Right lobe of liver (tissue), 6 donors: Measurements from ENCODE around the gene PLXNB3. TPM values are rescaled to one million over a fixed set of nuclear protein-coding genes. Genes with fewer than 3 reads are reported as not detected.
A peak's percentile ranks its signal among the peaks of the same experiment; 100 is the strongest.

ENCODE experiments used
- ATAC-seq, 4 donors: fragments of 200-7000 bp; cut with Tn5 transposase; one replicate each; pipeline ENCODE4 v1.9.1; 2020; ENCODE audit warnings: mild to moderate bottlenecking in 4 of 4, moderate library complexity in 4 of 4
- DNase-seq, 3 donors: peaks; one replicate each; pipeline ENCODE4 v3.0.0-alpha.2; 2020
- H3K27ac ChIP-seq, 3 donors: fragments of 200-600 bp; one replicate each; pipeline ENCODE4 v1.8.0; 2022
- H3K27me3 ChIP-seq, 2 donors: fragments of 200-600 bp; one replicate each; pipeline ENCODE4 v1.8.0; 2022
- H3K36me3 ChIP-seq, 4 donors: fragments of 200-600 bp; sonication (generic) in 1 of 4; one replicate each; pipeline versions ENCODE4 v1.5.1 to v1.8.0; 2017 to 2022; ENCODE audit warnings: control low read depth in 1 of 4
- H3K4me1 ChIP-seq, 4 donors: fragments of 200-600 bp; sonication (generic) in 1 of 4; one replicate each; pipeline versions ENCODE4 v1.5.1 to v1.8.0; 2017 to 2022; ENCODE audit warnings: control low read depth in 1 of 4
- H3K4me3 ChIP-seq, 3 donors: fragments of 200-600 bp; one replicate each; pipeline ENCODE4 v1.8.0; 2022
- H3K9me3 ChIP-seq, 4 donors: fragments of 200-600 bp; sonication (generic) in 1 of 4; one replicate each; pipeline versions ENCODE4 v1.5.1 to v1.8.0; 2017 to 2022; ENCODE audit warnings: control low read depth in 1 of 4
- POLR2A ChIP-seq: fragments of 450-650 bp; IDR thresholded peaks from one replicate; pipeline ENCODE4 v1.6.1; 2017; ENCODE audit warnings: antibody characterized with exemption, mild to moderate bottlenecking
- WGBS: methylation state at CpG from one replicate; pipeline ENCODE4 v1.1.6; 2018; ENCODE audit warnings: low coverage, low lambda C conversion rate; ENCODE audit not compliant: insufficient coverage; ENCODE audit errors: missing lambda C conversion rate; 5-methylcytosine and 5-hydroxymethylcytosine counted together
- intact Hi-C, 2 donors: fragments of 100-400 bp; cut with DNase I; formaldehyde crosslinking; loops; one replicate each; pipeline versions ENCODE4 v1.11.2 to v1.14.1; 2022
- total RNA-seq, 6 experiments: library from RNA; depleted of rRNA in 2 of 6; stranded (reverse); fragments of >200 nt in 2 of 6; fragmentation: NEBNext Ultra II Directional in 3 of 6; extraction: Animal tissue kit (Norgen Biotek cat#: 25700) in 3 of 6; gene quantifications; one replicate each; pipeline versions ENCODE4 v1.1.0 to v1.2.4, GENCODE V29; 2016 to 2023
- TF ChIP-seq, protein P1 (sequence below), 4 donors: fragments of 200-600 bp in 3 of 4; fragments of 450-650 bp in 1 of 4; IDR thresholded peaks; one replicate each; pipeline versions ENCODE4 v1.5.1 to v1.8.0; 2016 to 2022; ENCODE audit warnings: antibody characterized with exemption in 4 of 4, mild to moderate bottlenecking in 2 of 4
- donor health status: DM: no; HTN: yes; CAD: no.
- donor health status: DM: no; HTN: no; CAD: no.
- donor health status: DM: no; HTN: no; CAD: no.
- donor health status: DM: no; HTN: yes; CAD: no.
- donor health status: DM: no; HTN: yes; CAD: no.

The PLXNB3 gene
- total RNA-seq, 6 experiments from 2014 or later, result 0.55 to 1.7 (median 0.94) TPM

DNA sequence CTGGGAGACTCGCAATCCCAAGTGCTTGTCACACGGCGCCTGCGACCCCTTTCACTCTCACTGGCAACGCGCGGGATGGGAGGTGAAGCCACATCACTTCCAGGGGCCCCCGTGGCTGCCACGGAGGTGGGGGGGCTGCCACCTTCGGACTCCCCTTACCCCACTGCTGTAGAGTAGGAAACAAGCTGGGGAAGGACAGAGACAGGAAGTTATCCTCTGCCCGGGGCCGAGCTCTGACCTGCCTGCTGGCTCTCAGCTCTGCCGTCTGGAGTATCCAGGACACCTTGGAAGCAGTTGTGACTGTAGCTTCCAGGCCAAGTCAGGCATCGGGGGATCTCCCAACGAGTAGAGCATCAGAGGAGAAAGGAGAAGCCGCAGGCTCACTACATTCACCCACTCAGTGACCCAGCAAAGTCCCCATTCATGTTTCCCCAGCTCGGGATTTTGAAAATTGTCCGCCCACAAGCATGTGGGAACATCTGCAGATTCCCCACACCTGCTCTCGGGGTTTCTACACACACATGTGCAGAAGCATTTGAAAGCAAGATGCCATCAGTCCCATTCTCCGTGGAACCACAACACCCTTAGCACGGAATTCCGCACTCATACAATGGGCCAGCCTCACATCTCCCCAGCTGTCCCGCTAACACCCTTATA lies 55.5 kb downstream of the PLXNB3 start:
- H3K27me3 ChIP-seq, result peaks cover 0 to 10% of the 10 kb centered on the region in 2 donors
- no peak overlapping the region for H3K27ac ChIP-seq
- ATAC-seq (peak in 1 of 4 donors; percentile 10), DNase-seq (no peak)
- 68% methylated on average over 5 of the region's 23 CpGs for whole genome bisulfite sequencing
- no peaks in the 10 kb centered on the region for H3K36me3 ChIP-seq
- no peaks in the 10 kb centered on the region for H3K9me3 ChIP-seq
- no peaks in the 10 kb centered on the region for H3K4me1 ChIP-seq
- peak overlapping the region in 2 of 3 donors; percentile 21 to 29 for H3K4me3 ChIP-seq
- TF ChIP-seq, protein P1, sequence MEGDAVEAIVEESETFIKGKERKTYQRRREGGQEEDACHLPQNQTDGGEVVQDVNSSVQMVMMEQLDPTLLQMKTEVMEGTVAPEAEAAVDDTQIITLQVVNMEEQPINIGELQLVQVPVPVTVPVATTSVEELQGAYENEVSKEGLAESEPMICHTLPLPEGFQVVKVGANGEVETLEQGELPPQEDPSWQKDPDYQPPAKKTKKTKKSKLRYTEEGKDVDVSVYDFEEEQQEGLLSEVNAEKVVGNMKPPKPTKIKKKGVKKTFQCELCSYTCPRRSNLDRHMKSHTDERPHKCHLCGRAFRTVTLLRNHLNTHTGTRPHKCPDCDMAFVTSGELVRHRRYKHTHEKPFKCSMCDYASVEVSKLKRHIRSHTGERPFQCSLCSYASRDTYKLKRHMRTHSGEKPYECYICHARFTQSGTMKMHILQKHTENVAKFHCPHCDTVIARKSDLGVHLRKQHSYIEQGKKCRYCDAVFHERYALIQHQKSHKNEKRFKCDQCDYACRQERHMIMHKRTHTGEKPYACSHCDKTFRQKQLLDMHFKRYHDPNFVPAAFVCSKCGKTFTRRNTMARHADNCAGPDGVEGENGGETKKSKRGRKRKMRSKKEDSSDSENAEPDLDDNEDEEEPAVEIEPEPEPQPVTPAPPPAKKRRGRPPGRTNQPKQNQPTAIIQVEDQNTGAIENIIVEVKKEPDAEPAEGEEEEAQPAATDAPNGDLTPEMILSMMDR (IDR thresholded peaks at IDR 0.05), result no peak
- no peak for TF ChIP-seq POLR2A
- intact Hi-C loops, result no loop called here

DNA sequence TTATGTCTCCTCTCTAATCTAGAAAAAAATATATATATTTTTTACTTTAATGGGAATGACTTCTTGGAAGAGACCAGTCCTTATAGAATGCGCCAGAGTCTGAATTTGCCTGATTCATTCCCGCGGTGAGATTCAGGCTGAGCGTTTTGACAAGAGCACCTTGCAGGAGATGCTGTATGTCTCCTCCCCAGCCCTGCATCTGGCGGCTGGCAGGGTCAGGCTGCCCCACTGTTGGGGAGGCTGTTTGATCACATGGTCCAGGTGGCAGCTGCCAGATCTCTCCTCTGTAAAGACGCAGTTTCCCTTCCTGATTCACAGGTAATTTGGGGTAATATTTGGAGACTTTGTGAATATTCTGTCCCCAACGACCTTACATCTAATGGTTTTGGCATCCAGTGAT lies 56.6 kb downstream of the PLXNB3 start:
- H3K9me3 ChIP-seq, result no peaks in the 10 kb centered on the region
- 30% methylated on average over 4 of the region's 7 CpGs for WGBS
- DNase-seq (no peak), ATAC-seq (no peak)
- H3K36me3 ChIP-seq, result no peaks in the 10 kb centered on the region
- H3K4me3 ChIP-seq, result no peak overlapping the region
- no peak overlapping the region for H3K27ac ChIP-seq
- intact Hi-C loops, result no loop called here
- TF ChIP-seq, protein P1 (IDR thresholded peaks at IDR 0.05), result no peak
- TF ChIP-seq POLR2A, result no peak
- H3K27me3 ChIP-seq, result peaks cover 0 to 14% of the 10 kb centered on the region in 2 donors
- H3K4me1 ChIP-seq, result no peaks in the 10 kb centered on the region

DNA sequence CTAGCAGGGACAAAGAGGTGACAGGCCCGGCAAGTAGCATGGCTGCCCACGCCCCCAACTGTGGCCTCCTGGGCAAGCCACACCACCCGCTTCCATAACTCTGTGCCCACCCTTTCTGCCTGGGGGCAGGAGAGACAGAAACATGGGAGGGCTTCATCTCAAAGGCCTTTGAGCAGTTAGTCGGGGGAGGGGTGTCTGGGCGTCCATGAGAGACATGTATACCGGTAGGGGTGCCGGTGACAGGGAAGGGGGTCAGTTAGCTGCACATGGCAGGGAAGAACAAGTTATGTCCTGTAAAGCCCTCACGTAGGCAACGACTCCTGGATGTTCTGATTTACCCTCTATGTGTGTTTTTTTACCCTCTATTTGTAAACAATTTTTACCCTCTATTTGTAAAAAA lies 57.0 kb downstream of the PLXNB3 start:
- no peak for DNase-seq

DNA sequence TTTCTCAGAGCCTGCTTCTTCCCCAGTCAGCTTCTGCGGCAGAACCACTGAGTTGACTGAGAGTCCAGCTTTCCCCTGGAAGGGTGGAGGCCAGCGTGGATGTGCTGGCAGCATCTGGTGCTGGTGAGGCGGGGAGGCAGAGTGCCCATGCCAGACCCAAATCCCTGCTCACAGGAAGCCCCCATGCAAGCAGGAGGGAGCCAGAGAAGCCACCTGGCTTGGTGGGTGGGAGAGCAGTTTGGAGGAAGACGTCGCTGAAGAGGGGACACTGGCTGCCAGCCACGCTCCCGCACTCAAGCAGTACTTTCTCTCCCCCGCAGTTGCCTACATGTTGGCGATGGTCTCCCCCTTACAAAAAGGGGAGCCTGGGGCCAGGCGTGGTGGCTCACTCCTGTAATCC lies 60.3 kb downstream of the PLXNB3 start:
- H3K4me3 ChIP-seq, result no peak overlapping the region
- TF ChIP-seq, protein P1 (IDR thresholded peaks at IDR 0.05), result no peak
- ATAC-seq (no peak), DNase-seq (no peak)
- no peaks in the 10 kb centered on the region for H3K4me1 ChIP-seq
- no peaks in the 10 kb centered on the region for H3K9me3 ChIP-seq
- H3K36me3 ChIP-seq, result no peaks in the 10 kb centered on the region
- intact Hi-C loops, result no loop called here
- 92% methylated on average over 4 of the region's 10 CpGs for WGBS
- peaks cover 0 to 27% of the 10 kb centered on the region in 2 donors for H3K27me3 ChIP-seq
- no peak overlapping the region for H3K27ac ChIP-seq

More for the DNA sequence above, 57.0 kb downstream of the PLXNB3 start:
- no peak overlapping the region for H3K4me3 ChIP-seq
- H3K36me3 ChIP-seq, result no peaks in the 10 kb centered on the region
- H3K27ac ChIP-seq, result no peak overlapping the region
- no peaks in the 10 kb centered on the region for H3K9me3 ChIP-seq
- H3K4me1 ChIP-seq, result no peaks in the 10 kb centered on the region
- WGBS, result 56% methylated on average over 7 of the region's 9 CpGs
- TF ChIP-seq, protein P1 (IDR thresholded peaks at IDR 0.05), result no peak
- TF ChIP-seq POLR2A, result no peak
- no peak for ATAC-seq
- peaks cover 0 to 14% of the 10 kb centered on the region in 2 donors for H3K27me3 ChIP-seq
- intact Hi-C loops, result no loop called here
